HG02870 (cell line): ENCODE results near the gene RAET1E.
"Not testable (repeated sequence)": the region's sequence is repeated elsewhere in the genome, so short reads cannot be mapped to it uniquely, and the experiment has no call there.

Source experiments
- ATAC-seq: cut with Tn5 transposase; IDR thresholded peaks from one replicate; pipeline ENCODE4 v1.9.1; 2021; ENCODE audit warnings: mild to moderate bottlenecking, moderate library complexity; ENCODE audit not compliant: unreplicated experiment

The RAET1E gene

GRCh38 chr6:149910721-149911151, 12.8 kb upstream of the RAET1E start:
- ATAC-seq: no peak

DNA sequence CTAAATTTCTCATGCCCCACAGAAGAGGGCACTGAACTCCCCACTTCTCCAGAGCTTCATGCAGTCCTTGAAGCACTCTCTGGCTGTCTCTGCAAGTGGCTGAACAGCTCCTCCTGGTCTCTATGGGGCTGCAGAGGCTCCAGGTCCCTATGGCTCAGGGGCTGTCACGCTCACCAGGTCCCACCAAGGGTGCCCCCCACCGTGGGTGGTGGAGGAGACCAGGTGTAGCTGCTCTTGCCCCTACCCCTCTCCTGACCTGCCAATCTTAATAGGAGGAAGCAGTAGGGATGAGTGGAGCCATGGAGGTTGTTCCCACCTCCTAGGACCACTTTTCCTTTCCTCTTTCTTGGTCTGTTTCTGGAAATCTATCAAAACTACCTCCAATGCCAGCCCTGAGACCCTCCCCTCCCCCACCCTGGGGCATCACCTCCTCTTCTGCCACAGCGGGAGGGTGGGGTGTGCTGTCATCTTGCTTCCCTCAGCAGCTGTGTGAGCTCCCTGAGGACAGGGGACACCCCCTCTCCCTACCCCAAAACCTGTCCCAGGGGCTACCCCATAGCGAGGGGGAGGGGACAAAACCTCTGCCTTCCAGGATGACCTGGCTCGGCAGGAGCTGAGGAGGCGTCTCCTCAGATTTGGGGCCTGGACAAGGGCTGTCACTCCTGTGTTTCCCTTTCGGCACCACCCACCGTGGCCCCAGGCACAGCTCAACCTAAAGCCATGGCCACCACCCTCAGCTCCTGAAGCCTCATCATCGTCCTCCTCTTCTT, 12.0 kb upstream of the RAET1E start:
- ATAC-seq: no peak

GRCh38 chr6:149908480-149908879, 10.6 kb upstream of the RAET1E start:
- ATAC-seq: not testable (repeated sequence)

GRCh38 chr6:149907317-149907716, 9.4 kb upstream of the RAET1E start:
- ATAC-seq: no peak

- no peak for ATAC-seq
These were observed 8.5 kb upstream of the RAET1E start for GRCh38 chr6:149906405-149906804.

GRCh38 chr6:149905911-149906371, 8.0 kb upstream of the RAET1E start:
- ATAC-seq: no peak

- ATAC-seq: no peak
These were observed 7.5 kb upstream of the RAET1E start for GRCh38 chr6:149905371-149905910.

- ATAC-seq: no peak
These were observed 6.9 kb upstream of the RAET1E start for GRCh38 chr6:149904661-149905370.

- no peak for ATAC-seq
These were observed 6.2 kb upstream of the RAET1E start for GRCh38 chr6:149903938-149904611.

DNA sequence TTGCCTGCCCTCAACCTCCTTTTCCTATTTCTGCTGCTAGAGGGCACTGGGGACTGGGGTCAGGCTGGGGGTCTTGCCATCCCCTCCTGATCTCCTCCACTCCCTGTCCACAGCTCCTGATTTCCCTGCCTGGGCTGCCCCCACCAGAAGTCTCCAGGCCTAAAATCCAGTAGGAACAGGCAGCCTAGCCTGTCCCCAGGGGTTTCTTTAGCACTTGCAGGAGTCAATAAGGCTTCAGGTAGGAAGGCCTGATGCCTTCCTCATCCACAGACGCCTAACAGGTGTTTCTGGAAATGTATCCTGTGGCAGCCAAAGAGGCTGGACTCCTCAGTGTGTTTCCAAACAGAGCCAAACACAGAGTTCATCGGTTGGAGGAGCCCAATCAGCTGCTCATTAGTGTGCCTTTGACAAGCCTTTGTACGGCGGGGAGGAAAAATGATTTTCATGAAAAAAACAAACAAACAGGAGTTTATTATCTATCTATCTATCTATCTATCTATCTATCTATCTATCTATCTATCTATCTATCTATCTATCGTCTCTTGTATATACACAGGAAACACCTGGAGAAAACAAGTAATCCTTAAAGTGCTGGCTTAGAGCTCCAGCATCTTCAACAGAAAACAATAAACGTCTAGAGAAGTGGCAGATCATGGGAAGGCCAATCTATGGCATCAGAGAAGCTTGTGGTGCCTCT, 3.7 kb upstream of the RAET1E start:
- ATAC-seq: no peak

DNA sequence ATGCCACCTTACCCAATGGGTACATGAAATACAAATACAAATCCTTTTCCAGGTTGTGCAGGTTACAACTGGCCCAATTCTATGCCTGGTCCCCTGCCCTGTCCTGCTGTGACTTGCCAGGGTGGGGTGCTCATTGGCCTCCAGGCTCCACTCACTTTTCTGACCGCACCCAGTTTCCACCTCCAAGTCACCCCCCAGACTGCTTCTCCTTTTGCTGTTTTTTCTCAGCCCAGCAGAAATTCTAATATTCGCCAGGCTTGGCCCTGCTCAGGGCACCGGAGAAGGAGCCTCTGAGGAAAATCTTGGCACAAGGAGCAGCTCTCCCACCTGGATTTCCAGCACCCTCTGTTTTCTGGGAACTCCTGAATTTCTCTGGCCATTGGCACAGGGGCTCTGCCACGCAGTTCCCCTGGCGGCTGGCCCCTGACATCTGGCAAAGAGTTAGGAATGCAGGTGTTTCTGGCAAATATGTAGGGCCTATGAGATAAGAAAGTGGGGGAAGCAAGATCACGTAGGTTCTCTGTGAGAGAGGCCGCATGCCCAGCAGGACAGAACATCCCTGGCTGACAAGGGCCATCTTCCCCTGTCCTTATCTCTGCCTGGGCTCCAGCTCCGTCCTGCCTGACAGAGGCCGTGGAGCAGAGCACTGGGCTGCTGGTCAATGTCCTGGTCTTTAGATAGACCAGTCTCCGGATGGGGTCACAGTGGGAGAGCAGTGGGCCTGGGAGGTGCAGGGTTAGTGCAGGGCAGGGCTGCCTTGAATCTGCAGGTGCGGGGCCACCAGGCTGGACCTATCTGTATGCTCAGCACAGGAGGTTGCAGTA, 2.9 kb upstream of the RAET1E start:
- ATAC-seq: no peak

DNA sequence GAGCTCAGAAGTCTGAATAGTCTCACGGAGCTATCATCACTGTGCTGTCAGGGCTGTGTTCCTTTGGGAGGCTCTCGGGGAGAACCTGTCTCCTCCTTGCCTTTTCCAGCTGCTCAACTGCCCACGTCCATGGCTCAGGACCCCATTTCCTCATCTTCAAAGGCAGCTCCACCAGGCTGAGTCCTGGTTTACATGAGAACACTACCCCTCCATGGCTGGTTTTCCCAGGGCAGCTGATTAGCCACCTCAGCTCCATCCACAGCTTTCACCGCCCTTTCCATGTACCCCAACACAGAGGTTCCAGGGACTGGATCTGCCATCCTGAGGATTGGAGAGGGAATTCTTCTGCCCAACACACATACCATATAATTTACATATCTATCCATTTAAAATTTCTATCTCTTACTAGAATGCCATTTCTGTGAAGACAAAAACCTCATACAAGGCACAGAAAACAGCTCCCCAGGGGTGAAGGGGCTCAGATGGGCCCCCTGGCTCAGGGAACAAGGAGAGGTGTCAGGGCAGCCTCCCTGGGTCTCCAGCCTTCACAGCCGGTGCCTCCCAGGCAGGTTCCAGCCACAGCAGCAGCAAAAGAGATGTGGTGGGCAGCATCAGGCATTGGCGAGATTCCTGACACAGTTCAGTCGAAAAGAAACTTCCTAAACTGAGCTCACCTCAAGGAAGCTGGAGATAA, 2.2 kb upstream of the RAET1E start:
- ATAC-seq: no peak

- ATAC-seq: no peak
These were observed 1.6 kb upstream of the RAET1E start for GRCh38 chr6:149899486-149899885.

DNA sequence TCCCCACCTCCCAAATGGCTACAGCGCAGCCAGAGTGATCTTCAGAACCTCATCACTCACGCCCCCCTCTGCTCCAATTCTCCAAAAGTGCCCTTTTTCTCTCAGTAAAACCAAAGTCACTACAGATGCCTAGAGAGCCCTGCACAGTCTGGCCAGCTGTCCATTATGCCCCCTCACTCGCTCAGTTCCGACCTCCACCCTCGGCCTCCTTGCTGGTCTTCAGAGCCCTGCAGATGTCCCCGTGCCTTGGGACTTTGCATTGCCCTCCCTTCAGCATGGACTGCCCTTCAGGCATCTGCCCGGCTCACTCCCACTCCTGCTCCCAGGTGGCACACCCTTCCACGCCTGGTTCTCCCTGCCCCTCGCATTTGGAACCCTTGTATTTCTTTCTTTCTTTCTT, 1.1 kb upstream of the RAET1E start:
- no peak for ATAC-seq

GRCh38 chr6:149897015-149897697, 757 bp downstream of the RAET1E start:
- ATAC-seq: no peak

GRCh38 chr6:149896491-149896890, 1.4 kb downstream of the RAET1E start:
- no peak for ATAC-seq

GRCh38 chr6:149895833-149896271, 2.1 kb downstream of the RAET1E start:
- no peak for ATAC-seq

DNA sequence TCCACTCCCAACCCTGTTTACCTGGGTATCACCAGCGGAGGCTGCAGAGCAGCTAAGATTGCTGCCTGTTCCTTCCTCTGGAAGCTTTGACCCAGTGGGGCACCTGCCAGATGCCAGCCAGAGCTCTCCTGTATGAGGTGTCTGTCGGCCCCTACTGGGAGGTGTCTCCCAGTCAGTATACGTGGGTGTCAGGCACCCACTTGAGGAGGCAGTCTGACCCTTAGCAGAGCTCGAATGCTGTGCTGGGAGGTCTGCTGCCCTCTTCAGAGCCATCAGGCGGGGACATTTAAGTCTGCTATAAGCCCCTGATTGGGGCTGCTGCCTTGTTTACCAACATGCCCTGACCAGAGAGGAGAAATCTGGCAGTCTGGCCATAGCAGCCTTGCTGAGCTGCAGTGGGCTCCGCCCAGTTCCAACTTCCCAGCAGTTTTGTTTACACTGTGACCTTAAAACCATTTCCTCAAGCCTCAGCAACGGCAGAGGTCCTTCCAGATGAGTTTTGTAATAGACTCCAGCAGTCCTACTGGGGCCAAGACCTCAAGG, 2.8 kb downstream of the RAET1E start:
- ATAC-seq: no peak
